HG03521 (cell line): Measurements from ENCODE around the gene FBXO21.
"Not testable (repeated sequence)": the region's sequence is repeated elsewhere in the genome, so short reads cannot be mapped to it uniquely, and the experiment has no call there.

Source experiments
- ATAC-seq: cut with Tn5 transposase; IDR thresholded peaks from one replicate; pipeline ENCODE4 v1.9.1; 2021; ENCODE audit warnings: mild to moderate bottlenecking, moderate library complexity; ENCODE audit not compliant: unreplicated experiment

The FBXO21 gene

DNA sequence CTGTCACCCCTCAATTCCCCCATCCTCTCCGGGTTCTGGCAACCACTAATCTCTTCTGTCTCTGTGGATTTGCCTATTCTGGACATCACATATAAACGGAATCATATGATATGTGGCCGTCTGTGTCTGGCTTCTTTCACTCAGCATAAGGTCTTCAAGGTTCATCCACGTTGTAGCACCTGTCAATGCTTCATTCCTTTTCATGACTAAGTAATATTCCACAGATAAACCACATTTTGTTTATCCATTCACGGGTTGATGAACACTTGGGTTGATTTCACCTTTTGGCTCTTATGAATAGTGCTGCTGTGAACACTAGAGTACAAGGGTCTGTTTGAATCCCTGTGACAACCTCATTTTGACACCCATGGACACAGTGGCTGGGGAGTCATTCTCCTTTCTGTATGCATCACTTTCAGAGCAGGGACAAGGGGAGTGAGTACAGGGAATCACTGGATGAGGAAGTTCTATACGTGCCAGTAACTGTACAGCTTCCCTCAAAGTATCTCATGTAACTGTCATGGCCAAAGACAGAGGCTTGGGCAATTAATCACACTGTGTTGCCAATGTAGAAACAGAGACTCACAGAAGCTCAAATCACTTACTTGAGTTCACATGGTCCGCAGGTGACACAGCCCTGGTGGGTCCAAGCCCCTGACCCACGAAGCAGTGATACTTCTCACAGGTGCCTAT is 80.2 kb downstream of the FBXO21 start:
- ATAC-seq: no peak

DNA sequence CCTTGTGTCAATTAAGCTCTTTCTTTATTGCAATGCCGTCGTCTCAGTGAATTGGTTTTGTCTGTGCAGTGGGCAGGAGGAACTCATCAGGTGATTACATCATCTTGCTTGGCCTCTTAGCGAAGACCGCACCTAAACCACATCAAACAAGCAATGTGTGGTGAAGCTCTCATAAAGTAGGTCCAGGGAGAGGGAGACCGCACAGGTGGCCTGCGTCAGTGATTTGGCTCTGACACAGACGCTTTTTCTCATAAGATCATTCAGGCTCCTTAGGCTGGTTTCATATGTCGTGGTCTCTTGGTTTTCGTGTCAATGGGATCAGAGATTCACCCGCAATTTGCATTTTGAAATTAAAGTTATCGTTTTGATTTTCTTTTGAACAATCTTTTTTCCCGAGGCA is 84.4 kb downstream of the FBXO21 start:
- no peak for ATAC-seq

GRCh38 chr12:117104003-117104402 is 86.3 kb downstream of the FBXO21 start:
- ATAC-seq: not testable (repeated sequence)

DNA sequence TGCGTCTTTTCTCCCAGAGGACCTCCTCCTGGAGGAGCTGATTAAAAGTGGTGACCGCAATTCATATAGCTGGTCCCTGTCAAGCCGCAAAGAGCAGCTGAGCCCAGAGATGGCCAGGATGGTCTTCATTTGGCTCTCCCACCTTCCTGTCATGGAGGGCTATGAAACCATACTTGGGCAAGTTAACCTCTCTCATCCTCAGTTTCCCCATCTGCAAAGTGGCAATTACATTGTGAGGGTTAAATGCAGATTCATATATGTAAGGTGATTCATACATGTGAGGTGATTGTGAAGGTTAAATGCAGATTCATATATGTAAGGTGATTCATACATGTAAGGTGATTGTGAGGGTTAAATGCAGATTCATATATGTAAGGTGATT is 87.5 kb downstream of the FBXO21 start:
- ATAC-seq: no peak

- no peak for ATAC-seq
Measured at GRCh38 chr12:117101953-117102799, 88.1 kb downstream of the FBXO21 start.

- no peak for ATAC-seq
Measured at GRCh38 chr12:117100851-117101673, 89.2 kb downstream of the FBXO21 start.

GRCh38 chr12:117100251-117100650 is 90.0 kb downstream of the FBXO21 start:
- no peak for ATAC-seq

GRCh38 chr12:117098361-117099217 is 91.7 kb downstream of the FBXO21 start:
- ATAC-seq: peak; percentile 38

DNA sequence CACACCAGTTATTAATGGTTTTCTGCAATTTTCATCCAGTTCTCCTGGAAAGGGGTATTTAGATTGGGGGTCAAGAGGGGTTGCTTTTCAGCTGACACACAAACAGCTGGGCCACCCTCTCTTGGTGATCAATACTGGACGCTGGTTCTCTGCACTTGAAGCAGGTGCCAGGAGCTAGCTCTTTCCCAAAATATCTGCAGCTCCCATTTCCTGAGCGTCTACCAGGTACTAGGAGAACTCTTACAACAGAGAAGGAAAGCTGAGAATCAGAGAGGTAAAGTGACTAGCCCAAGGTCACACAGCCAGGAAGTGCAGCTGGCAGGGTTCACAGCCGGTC is 92.3 kb downstream of the FBXO21 start:
- ATAC-seq: no peak

- ATAC-seq: no peak
Measured at GRCh38 chr12:117097159-117097558, 93.1 kb downstream of the FBXO21 start.

DNA sequence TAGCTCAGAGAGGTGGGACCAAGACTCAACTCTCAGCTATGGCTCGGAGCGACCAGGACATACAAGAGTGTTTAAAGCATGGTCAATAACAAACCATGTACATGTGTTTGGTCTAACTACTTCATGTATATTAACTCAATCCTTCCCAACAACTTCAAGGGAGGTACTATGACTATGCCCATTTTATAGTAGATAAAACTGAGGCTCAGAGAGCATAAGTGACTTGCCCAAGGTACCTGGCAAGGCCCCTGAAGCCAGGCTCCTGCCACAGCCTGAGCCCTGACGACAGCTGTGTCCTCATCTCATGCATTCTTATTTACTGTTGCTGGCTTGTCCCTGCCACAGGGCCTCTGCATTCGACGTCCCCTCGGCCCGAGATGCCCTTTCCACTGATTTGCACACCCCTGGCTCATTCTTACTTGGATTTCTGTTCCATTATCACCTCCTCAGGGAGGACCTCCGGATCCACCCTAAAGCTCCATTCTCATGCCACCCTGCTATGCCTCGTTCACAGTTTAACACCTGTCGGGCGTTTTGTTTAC is 93.7 kb downstream of the FBXO21 start:
- no peak for ATAC-seq

- not testable (repeated sequence) for ATAC-seq
Measured at GRCh38 chr12:117095191-117095590, 95.1 kb downstream of the FBXO21 start.

DNA sequence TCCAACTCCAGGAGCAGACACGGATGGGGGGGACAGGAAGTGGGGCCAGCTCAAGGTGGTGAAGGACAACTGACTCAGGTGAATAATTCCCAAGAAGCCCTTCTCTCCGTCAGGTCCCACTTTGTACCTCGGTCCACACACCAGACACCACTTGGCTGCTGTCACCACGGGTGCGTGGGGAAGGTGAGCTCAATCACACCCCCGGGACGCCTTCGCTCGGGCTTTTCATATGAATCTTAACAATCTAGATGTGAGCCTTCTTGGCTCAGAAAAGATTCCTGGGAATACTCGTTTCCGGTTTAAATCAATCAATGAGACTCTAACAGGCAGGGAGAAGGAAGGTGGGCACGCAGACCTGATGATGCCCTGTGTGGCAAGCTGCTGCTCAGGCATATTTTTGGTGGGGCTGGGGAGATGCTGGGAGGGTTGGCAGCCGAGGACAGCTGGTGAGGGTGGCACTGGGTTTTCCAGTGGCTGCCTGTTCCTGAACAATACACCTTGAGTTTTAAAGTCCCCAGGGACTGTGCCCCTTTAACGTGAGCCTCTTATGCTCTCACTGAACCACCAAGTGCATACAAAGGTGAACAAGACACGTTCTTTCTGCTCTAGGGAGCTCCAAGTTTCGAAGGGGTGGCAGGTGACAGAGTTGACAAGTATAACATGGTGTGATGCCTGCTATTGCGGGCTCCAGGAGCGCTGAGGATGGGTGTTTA is 96.2 kb downstream of the FBXO21 start:
- ATAC-seq: no peak

GRCh38 chr12:117093431-117093830 is 96.8 kb downstream of the FBXO21 start:
- ATAC-seq: no peak

DNA sequence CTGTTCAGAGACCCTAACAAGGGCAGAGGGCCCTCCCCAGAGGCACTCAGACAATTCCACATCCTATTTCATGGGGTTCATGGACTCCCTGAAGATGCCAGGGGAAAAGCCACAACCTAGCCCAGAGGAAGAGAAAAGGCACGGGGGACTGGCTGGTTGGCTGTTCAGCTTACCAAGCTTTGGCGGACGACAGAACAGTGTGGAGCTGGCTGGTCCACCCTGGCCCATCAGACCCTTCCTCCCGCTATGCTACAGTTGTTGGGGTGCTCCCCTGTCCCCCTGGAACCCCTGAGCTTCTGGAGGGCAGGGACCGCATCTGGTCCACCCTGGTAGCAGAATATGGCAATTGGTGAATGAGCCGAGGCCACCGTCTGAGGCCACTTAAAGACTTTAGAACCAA is 97.4 kb downstream of the FBXO21 start:
- no peak for ATAC-seq

DNA sequence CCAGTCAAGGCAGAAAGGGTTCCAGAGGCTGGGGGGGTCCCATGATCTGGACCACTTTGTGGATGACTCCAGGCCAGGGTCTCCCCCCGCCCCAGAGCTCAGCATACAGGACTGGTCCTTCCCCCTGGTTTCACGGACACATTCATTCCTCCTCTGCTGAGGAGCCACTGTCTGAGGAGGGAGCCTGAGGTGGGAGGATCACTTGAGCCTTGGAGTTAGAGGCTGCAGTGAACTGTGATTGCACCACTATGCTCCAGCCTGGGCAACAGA is 97.8 kb downstream of the FBXO21 start:
- ATAC-seq: no peak
